Left ventricle myocardium inferior (tissue), 1 donor: Measurements from ENCODE around the gene LRP3. TPM values are rescaled to one million over a fixed set of nuclear protein-coding genes. Genes with fewer than 3 reads are reported as not detected.
A peak's percentile ranks its signal among the peaks of the same experiment; 100 is the strongest.

ENCODE experiments used
- DNase-seq: peaks from one replicate; pipeline ENCODE4 v3.0.0-alpha.2; 2020
- H3K27ac ChIP-seq: fragments of 200-600 bp; replicated peaks from 2 replicates; pipeline ENCODE4 v1.8.0; 2021
- H3K27me3 ChIP-seq: fragments of 200-600 bp; 2 replicates; pipeline ENCODE4 v1.8.0; 2021; ENCODE audit warnings: low read depth
- H3K36me3 ChIP-seq: fragments of 200-600 bp; 2 replicates; pipeline ENCODE4 v1.8.0; 2021
- H3K4me1 ChIP-seq: fragments of 200-600 bp; 2 replicates; pipeline ENCODE4 v1.8.0; 2021
- H3K4me3 ChIP-seq: fragments of 200-600 bp; 2 replicates; pipeline ENCODE4 v1.8.0; 2021; ENCODE audit warnings: mild to moderate bottlenecking, moderate library complexity
- H3K9me3 ChIP-seq: fragments of 200-600 bp; replicated peaks from 2 replicates; pipeline ENCODE4 v1.8.0; 2021
- intact Hi-C: fragments of 100-400 bp; cut with micrococcal nuclease; formaldehyde crosslinking; loops from one replicate; pipeline ENCODE4 v1.11.0; 2022
- total RNA-seq: library from RNA; stranded (reverse); fragmentation: NEBNext Ultra II Directional; extraction: Animal tissue kit (Norgen Biotek cat#: 25700); gene quantifications from one replicate; pipeline ENCODE4 v1.2.1, GENCODE V29; 2021
- TF ChIP-seq, protein P1 (sequence below): fragments of 200-600 bp; IDR thresholded peaks from 2 replicates; pipeline ENCODE4 v1.8.0; 2021; ENCODE audit warnings: antibody characterized with exemption, mild to moderate bottlenecking, borderline replicate concordance
- donor health status: DM: no; HTN: yes; CAD: no; lungs with severe emphysema.

The LRP3 gene
- total RNA-seq, 1 donor from 2014 or later, result 20.8 TPM

DNA sequence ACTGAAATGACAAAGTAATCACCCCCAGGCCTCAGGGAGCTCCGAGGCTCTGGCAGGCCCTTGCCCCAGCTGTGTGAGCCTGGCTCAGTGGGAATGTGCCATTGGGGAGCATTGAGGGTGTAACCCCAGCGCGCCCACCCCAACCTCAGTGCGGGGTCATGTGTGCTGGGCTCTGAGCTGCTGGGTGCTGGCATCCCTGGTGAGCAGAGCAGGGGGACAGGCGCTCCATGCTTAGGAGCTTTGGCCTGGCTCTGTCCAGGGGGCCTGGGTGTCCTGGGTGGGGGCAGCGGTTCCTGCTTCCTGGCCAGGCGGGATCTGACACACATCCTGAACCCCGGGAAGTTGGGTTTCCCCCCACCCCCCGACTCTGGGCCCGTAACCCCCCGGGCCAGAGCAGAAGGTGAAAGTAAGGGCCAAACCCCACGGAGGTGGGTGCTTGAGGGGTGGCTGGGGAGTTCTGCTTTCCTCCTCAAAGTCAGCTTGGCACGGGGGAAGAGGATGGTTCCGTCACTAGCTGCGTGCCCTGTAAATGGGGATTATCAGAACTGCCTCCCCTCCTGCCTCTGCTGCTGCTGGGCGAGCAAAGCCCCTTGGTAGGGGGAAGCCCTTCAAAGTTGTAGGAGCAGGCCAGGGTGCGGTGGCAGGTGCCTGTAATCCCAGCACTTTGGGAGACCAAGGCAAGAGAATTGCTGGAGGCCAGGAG, 1.7 kb downstream of the LRP3 start:
- Histone ChIP-seq H3K4me1 (peaks cover 14% of the 10 kb centered on the region), H3K27me3 (peaks cover 14% of the 10 kb centered on the region), H3K27ac (peak overlapping the region; percentile 54), H3K9me3 (no peaks in the 10 kb centered on the region), H3K4me3 (peak overlapping the region; percentile 75), H3K36me3 (no peaks in the 10 kb centered on the region)
- intact Hi-C loops, result no loop called here
- no peak for DNase-seq
- TF ChIP-seq, protein P1, sequence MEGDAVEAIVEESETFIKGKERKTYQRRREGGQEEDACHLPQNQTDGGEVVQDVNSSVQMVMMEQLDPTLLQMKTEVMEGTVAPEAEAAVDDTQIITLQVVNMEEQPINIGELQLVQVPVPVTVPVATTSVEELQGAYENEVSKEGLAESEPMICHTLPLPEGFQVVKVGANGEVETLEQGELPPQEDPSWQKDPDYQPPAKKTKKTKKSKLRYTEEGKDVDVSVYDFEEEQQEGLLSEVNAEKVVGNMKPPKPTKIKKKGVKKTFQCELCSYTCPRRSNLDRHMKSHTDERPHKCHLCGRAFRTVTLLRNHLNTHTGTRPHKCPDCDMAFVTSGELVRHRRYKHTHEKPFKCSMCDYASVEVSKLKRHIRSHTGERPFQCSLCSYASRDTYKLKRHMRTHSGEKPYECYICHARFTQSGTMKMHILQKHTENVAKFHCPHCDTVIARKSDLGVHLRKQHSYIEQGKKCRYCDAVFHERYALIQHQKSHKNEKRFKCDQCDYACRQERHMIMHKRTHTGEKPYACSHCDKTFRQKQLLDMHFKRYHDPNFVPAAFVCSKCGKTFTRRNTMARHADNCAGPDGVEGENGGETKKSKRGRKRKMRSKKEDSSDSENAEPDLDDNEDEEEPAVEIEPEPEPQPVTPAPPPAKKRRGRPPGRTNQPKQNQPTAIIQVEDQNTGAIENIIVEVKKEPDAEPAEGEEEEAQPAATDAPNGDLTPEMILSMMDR, result no peak

DNA sequence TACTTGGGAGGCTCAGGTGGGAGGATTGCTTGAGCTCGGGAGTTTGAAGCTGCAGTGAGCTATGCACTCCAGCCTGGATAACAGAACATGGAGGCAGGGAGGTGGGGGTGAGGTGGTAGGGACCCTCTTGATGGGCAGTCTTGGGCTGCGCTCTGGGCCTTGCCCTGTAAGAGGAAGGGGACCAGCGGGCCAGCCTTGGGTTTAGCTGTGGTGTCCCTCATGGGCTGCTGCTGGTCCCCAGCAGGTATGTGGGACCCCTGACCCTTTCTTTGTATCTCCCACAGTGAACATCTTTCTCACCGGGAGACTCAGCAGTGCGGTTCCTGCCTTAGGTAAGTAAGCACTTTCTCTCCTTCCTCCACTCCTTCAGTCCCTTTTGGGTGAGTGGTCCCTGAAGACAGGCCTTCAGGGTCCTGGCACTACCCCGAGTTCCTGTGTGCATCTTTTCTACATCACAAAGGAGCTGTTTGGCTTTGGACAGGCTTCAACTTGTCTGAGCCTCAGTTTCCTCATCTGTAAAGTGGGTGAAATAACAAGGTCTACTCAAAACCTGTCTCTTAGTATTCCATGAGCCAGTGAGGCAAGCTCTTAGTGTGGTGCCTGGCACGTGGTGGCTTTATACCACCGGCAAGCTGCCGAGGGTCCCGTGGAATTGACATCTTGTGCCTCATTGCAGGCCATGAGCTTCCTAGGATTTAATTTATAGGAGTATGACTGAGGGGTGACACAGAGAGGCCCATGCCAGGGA, 2.5 kb downstream of the LRP3 start:
- intact Hi-C loops, result no loop called here
- Histone ChIP-seq H3K4me1 (peaks cover 14% of the 10 kb centered on the region), H3K27ac (no peak overlapping the region), H3K36me3 (no peaks in the 10 kb centered on the region), H3K27me3 (peaks cover 14% of the 10 kb centered on the region), H3K4me3 (no peak overlapping the region), H3K9me3 (no peaks in the 10 kb centered on the region)
- no peak for DNase-seq
- TF ChIP-seq, protein P1, result no peak

DNA sequence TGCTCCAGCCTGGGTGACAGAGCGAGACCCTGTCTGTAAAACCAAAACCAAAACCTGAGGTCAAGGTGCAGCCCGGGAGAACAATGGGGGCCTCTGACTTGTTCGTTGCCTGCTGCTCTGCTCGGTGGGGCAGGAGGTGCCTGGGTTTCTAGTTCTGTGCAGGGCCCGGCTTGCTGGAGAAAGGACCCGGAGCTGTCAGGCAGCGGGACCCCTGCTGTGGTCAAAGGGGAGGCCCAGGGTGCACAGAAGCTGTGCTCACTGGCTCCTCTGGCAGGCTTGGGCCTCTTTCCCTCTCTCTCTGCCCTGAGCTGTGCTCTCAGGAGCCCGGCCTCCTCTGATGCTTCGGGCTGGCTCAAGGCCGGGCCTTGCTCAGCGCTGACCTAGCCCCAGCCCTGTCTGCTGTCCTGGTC, 3.5 kb downstream of the LRP3 start:
- no peak overlapping the region for H3K4me3 ChIP-seq
- DNase-seq, result no peak

DNA sequence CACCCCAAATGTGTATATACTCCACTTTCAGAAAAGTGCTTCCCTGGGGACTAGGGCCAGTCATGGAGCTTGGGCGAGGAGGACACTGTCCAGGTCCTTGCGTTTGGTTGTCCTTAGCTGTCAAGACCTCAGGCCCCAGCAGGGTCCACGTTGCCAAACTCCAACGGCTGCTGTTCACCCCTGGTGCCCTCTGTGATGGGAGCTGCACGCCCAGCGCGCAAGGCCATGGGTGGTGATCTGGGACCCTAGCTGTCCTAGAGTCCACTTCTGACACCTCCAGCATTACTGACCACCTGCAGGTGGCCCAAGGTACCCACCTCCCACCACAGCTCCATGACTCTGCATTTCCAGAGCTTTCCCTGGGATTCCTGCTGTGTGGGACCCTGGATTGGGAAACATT, 4.0 kb downstream of the LRP3 start:
- no peak overlapping the region for H3K4me3 ChIP-seq
- peaks cover 14% of the 10 kb centered on the region for H3K27me3 ChIP-seq
- H3K4me1 ChIP-seq, result peaks cover 14% of the 10 kb centered on the region
- no peak for DNase-seq
- no peaks in the 10 kb centered on the region for H3K9me3 ChIP-seq
- H3K27ac ChIP-seq, result no peak overlapping the region
- TF ChIP-seq, protein P1, result no peak
- H3K36me3 ChIP-seq, result no peaks in the 10 kb centered on the region
- intact Hi-C loops, result no loop called here

More for the DNA sequence above, 3.5 kb downstream of the LRP3 start:
- H3K36me3 ChIP-seq, result no peaks in the 10 kb centered on the region
- TF ChIP-seq, protein P1, result no peak
- peaks cover 14% of the 10 kb centered on the region for H3K4me1 ChIP-seq
- peaks cover 14% of the 10 kb centered on the region for H3K27me3 ChIP-seq
- intact Hi-C loops, result no loop called here
- H3K9me3 ChIP-seq, result no peaks in the 10 kb centered on the region
- H3K27ac ChIP-seq, result no peak overlapping the region

GRCh38 chr19:33199441-33200265, 5.5 kb downstream of the LRP3 start:
- Histone ChIP-seq H3K4me3 (no peak overlapping the region), H3K27ac (no peak overlapping the region), H3K36me3 (peaks cover 4% of the 10 kb centered on the region), H3K27me3 (peaks cover 7% of the 10 kb centered on the region), H3K4me1 (peaks cover 14% of the 10 kb centered on the region), H3K9me3 (no peaks in the 10 kb centered on the region)
- intact Hi-C loops, result no loop called here
- TF ChIP-seq, protein P1, result no peak
- DNase-seq, result no peak
